NB4 (cell line): ENCODE measurements around the gene UBE2L3.

Experiments used
- CTCF ChIP-seq: IDR thresholded peaks from one replicate; pipeline ENCODE4 v1.5.1; 2012; ENCODE audit warnings: low read depth, low read length
- MAX ChIP-seq: IDR thresholded peaks from 2 replicates; pipeline ENCODE4 v1.6.1; 2011; ENCODE audit warnings: low read depth, low read length
- MYC ChIP-seq: IDR thresholded peaks from 2 replicates; pipeline ENCODE4 v1.6.1; 2011; ENCODE audit warnings: low read depth, low read length
- POLR2A ChIP-seq: IDR thresholded peaks from 2 replicates; pipeline ENCODE4 v1.6.1; 2011; ENCODE audit warnings: mild to moderate bottlenecking; ENCODE audit not compliant: insufficient read length; ENCODE audit errors: extremely low read depth

- TF ChIP-seq MAX, result no peak
- TF ChIP-seq POLR2A, result no peak
- no peak for TF ChIP-seq CTCF
- no peak for TF ChIP-seq MYC
These were observed 38.5 kb downstream of the UBE2L3 start for GRCh38 chr22:21605887-21606564.
